Measurements from ENCODE around the gene TEDC2.

TEDC2 gene

DNA sequence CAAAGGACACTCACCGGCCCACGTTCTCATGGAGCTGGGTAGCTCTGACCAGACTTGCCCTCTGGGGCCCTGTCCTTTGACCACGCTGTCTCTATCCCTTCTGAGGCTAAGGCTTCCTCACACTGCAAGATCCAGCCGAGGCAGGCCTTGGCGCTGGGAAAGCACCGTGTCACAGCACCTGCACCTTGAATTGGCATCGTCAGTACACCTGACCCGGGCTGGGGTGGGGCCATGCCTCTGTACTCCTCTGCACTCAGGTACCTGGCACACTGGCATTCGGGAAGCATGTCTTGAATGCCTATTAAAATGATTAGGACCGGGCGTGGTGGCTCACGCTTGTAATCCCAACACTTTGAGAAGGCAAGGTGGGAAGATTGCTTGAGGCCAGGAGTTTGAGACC is 21.0 kb downstream of the TEDC2 start:
- no peak for DNase-seq

DNA sequence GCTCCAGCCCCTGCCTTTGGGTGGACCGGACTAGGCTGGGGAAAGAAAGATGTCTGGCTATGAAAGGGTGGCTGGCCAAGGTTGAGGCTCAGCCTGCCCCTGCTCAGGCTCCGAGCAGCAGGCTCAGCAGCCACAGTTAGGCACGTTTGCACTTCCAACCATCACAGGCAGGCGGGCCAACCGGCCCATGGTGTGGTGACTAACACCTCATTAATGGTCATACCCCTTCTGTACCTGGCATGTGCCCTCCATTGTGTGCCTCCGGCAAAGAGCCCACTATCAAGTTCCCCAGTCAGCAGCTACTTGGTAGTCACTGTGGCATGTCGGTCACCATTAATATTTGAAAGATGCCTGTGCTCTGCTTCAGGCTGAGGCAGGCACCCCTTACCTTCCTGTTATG is 21.8 kb downstream of the TEDC2 start:
- no peak for DNase-seq

DNA sequence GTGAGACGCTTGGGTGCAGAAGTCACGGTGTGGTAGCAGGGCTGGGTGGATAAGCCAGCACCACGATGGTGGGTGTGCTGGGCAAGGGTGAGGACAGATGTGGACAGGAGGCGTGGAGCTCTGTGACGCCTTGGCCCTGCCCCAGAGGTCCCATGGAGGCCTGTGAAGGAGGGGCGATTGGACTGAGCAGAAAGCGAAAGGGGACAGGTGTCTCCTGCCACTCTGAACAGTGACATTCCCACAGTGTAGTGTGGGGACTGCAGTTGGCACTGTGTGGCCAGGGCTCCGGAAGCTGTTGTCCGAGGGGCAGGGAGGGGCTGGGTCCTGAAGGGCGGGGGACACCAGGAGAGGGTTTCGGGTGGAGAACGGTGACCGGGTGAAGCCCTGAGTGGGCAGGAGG is 22.3 kb downstream of the TEDC2 start:
- no peak for DNase-seq

DNA sequence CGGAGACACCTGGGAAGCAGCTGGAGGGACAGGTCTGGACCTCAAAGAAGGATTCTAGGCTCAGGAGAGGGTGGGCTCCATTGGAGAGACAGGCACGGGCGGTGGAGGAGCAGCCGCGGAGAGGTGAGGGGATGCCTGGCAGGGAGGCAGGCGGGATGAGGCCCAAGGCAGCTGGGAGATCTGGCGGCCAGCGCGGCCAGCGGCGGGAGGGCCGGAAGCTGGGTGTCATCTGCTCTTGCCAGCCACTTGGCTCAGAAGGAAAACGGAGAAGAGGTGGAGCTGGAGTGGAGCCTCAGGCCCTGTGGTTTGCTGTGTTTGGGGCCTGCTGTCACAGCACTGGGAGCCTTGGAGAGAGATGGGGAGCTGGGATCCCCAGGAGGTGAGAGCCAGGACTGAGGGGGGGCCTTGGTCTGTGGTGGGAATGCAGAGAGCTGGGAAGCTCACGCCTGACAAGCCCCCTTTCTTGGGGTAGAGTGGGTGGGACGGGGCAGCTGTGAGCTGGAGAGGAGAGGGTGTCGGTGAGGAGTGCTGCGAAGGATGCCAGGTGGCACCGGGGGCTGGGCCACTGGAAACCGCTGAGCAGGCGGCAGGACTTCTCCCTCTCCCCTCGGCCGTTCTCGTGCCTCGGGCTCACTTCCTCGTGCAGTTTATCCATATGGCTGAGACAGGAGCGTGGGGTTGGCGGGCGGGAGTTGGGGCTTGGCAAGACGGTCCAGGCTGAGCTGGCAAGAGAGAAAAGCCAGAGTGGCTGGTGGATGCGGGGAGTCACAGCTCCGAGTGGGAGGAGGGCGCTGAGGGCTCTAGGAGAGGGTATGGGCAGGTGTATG is 23.0 kb downstream of the TEDC2 start:
- DNase-seq: no peak

DNA sequence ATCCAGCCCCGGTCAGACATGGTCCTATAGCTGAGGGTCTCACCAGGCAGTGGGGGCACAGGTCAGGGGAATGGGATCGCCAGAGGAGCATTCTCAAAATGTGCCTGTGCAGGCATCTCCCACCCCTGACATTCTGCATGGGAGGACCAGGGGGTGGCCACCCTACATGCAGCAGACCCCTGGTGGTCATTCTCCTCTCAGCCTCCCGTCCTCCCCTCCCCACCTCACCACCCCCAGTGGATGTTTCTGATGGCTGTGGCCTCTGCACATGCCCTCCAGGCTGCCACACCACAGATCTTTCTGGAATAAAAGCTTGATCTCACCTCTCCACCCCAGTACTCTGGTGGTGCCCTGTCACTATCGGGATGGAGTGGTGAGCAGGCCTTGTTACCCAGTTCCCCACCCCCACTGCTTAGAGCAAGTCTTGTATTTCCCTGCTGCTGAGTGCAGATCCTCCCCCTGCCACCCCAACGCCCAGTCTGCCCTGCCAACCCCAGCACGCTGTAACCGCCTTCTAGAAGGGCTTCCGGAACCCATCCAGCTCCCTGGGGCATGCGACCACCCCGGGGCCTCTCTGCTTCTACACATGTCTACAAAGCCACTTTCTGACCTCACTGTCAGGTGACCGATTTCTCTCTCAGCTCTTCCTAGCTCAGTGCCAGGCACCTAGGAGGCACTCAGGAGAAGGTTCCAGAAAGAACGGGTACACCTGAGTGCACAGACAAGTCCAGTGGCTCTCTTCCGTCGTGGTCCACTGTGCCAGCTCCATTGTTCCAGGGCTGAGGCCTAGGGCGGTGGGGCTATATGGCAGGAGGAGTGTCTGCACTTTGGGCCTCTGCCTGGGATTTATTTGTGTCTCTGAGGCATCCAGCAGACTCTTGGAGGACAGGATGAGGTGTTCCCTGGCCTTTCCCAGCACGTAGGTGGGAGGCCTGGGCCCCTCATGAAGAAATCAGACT is 24.3 kb downstream of the TEDC2 start:
- DNase-seq: no peak

GRCh38 chr16:2484898-2485508 is 25.1 kb downstream of the TEDC2 start:
- no peak for DNase-seq

DNA sequence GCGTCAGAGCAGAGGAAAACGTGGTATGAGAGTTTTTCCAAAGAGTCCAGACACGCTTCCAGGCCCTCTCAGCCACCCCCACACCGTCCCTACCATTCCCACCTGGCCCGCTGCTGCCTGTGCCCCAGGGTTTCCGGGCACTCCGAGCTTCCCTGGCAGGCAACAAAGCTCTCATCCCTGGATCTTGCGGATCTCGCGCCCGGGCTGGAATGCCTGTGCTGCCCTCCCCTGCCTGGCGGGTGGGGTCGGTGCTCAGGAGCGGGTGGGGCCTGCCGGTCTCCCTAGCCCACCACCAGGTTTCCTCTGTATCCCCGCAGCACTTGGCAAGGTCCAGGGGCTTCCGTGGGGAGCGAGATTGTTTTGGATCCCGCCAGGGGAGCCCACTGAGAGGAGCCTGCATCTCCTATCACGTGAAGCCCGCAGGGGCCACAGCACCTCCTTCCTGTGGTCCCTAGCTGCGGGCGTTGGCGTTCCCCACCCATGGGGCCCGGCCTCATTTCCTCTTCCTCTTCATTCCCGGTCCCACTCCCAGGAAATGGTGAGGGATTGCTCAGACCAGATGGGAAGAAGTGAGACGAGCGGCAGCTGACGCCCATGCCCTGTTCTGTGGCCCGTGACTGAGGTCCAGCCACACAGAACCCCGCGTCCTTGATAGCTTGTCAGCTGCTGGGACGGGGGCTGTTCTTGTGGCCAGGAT is 26.1 kb downstream of the TEDC2 start:
- DNase-seq: no peak

DNA sequence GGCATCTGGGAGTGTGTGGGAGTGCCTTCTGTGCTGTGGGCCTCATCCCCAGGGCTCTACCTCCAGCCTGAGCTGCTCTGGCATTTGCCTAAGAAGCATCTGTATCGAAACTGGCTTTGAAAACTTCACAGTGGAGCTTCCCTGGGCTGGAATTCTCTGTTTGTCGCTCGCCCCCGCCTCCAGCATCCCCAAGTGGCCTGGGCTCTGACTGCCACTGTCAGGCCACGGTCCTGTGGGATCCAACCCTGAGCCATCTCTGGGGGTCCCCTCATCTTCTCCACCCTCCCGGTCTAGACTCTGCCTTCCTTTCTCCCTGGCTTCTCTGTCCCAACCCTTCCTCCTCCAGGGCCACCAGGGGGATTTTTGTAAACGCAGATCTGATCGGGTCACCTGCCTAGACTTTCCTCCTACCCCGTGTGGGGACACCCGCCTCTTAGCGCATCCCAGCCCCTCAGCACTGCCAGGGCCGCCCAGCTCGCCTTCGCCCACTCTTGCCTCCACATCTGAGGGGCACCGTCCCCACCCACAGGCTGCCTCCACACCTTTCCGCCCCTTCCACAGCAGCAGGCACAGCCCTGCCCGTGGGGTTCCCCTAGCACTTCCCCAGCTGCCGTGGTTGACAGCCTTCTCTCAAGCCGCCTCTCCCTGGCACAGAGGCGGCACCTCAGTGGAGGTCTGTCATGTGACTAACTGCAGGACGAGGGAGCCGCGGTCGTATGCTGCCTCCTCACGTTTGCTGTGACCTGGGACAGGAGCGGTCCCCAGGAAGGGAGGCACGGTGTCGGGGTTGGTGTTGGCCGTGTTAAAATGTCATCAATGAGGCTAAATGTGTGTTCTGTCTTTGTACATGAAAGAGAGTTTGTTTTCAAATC is 27.0 kb downstream of the TEDC2 start:
- peak; percentile 81 for DNase-seq

DNA sequence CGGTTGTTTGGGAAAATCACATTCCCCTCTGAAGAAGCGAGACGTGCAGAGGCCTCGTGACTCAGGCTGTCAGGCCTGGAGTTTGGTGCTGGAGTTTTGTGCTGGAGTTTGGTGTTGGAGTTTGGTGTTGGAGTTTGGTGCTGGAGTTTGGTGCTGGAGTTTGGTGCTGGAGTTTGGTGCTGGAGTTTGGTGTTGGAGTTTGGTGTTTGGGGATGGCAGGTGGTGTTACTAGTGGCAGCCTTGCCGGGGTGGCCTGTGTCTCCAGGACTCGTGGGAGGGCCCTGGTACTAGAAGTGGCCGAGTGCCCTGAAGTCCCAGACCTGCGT is 27.6 kb downstream of the TEDC2 start:
- no peak for DNase-seq

- DNase-seq: no peak
Observed at GRCh38 chr16:2487903-2488531, 28.1 kb downstream of the TEDC2 start.

- DNase-seq: no peak
Observed at GRCh38 chr16:2489581-2489980, 29.7 kb downstream of the TEDC2 start.

- no peak for DNase-seq
Observed at GRCh38 chr16:2490190-2491105, 30.5 kb downstream of the TEDC2 start.

DNA sequence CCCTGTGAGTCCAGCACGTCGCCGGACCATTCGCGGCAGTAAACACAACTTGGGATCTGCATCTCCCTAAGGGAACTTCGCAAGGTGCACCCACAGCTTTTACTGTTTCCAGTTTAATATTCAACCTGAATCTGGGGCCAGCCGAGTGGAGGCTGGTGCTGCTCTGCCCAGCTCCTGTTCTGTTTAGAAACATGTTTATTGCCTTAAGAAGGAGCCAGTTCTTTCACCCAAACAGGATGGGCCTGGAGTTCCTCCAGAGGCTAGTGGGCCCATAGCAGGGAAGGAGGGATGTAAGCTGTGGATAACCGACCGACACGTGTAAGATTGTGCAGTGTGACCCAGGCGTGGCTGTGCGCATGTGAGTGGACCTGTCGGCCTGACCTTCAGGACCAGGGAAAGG is 32.4 kb downstream of the TEDC2 start:
- DNase-seq: no peak

GRCh38 chr16:2493605-2494004 is 33.7 kb downstream of the TEDC2 start:
- DNase-seq: no peak

GRCh38 chr16:2494616-2495015 is 34.7 kb downstream of the TEDC2 start:
- no peak for DNase-seq

DNA sequence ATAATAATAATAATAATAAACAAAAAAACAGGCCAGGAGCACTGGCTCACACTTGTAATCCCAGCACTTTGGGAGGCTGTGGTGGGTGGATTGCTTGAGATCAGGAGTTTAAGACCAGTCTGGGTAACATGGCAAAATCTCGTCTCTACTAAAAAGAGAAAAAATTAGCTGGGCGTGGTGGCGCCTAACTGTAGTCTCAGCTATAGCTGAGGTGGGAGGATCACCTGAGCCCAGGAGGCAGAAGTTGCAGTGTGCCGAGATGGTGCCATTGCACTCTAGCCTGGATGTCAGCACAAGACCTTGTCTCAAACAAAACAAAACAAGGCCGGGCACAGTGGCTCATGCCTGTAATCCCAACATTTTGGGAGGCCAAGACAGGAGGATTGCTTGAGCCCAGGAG is 35.1 kb downstream of the TEDC2 start:
- no peak for DNase-seq

DNA sequence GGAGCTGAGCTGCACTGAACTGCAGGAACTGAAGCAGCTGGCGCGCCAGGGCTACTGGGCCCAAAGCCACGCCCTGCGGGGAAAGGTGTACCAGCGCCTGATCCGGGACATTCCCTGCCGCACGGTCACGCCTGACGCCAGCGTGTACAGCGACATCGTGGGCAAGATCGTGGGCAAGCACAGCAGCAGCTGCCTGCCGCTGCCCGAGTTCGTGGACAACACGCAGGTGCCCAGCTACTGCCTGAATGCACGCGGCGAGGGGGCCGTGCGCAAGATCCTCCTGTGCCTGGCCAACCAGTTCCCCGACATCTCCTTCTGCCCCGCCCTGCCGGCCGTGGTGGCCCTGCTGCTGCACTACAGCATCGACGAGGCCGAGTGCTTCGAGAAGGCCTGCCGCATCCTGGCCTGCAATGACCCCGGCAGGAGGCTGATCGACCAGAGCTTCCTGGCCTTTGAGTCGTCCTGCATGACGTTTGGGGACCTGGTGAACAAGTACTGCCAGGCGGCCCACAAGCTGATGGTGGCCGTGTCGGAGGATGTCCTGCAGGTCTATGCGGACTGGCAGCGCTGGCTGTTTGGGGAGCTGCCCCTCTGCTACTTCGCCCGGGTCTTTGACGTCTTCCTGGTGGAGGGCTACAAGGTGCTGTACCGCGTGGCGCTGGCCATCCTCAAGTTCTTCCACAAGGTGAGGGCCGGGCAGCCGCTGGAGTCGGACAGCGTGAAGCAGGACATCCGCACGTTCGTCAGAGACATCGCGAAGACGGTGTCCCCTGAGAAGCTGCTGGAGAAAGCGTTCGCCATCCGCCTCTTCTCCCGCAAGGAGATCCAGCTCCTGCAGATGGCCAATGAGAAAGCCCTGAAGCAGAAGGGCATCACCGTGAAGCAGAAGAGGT is 36.6 kb downstream of the TEDC2 start:
- DNase-seq: no peak

DNA sequence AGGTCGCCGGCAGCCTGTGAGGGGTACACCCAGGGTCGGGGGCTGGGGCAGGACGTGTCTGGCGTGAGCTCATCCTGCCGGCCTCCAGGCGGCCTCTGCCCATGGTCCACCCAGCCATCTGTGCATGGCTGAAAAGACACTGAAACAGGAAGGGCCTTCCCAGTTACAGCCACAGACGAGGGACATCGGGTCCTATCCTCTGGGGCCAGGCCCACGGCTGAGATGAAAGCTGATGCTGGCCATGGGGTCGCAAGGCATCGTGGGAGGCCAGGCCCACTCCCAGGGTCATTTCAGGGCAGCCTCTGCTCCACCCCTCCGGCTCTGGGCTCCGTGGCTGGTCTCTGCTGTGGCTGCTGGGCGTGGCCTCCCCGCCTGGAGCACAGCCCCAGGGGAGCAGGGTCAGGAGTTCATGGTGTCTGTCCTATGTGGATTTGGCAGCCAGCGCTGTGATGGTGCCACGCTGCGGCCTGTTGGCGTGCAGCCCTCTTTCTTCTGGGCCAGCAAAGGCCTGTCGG is 37.3 kb downstream of the TEDC2 start:
- DNase-seq: no peak

All from stimulated activated CD4-positive, alpha-beta T cell treated with anti-CD3 and anti-CD28 coated beads, Interleukin-1b, Interleukin-23, amount 100 ng/mL, for 48 hours (primary cell).